ENCODE measurements around the gene TREML2.
"Not testable (repeated sequence)": the region's sequence is repeated elsewhere in the genome, so short reads cannot be mapped to it uniquely, and the experiment has no call there.

The TREML2 gene

DNA sequence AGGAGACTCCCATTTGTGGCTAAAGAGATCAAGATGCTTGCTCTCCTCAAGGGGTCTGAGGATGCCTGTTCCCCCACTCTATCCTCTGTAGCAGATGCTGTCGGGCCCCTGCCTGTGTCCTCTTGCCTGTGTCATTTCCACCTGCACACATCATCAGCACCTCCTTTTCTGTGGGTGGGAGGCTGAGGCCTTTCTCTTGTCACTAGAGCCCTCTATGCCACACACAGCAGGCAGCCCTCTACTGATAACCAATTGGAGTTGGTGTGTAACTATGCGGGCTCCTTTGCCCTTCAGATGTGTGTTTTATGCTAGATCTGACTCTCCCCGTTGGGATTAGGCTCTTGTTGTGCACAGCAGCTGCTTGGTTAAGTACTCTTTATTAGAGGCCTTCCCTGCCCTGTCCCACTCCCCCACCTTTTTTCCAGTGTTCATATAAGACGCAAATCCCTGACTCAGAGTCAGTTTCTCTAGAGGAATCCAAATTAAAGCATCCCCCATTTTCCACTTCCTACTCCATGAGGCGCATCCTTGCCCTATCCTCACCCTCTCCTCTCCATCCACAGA is 7.7 kb downstream of the TREML2 start:
- no peak overlapping the region for H3K9ac ChIP-seq (ENCODE audit: low read depth in 1 of 2, low read length in 2 of 2)
- no peak overlapping the region for H3K27ac ChIP-seq (ENCODE audit: low read depth in 2 of 2, low read length in 2 of 2)
- H3K9me3 ChIP-seq (ENCODE audit: control insufficient read depth in 2 of 2, low read length in 2 of 2), result peaks cover 0 to 3% of the 10 kb centered on the region in 2 donors
- H3K27me3 ChIP-seq (ENCODE audit: control insufficient read depth in 2 of 2, insufficient read depth in 2 of 2, low read length in 2 of 2), result peaks cover 0 to 4% of the 10 kb centered on the region in 2 donors
- H3K4me3 ChIP-seq (ENCODE audit: low read length in 2 of 2), result no peak overlapping the region
- no peaks in the 10 kb centered on the region for H3K36me3 ChIP-seq (ENCODE audit: control insufficient read depth in 2 of 2, insufficient read depth in 2 of 2, low read length in 2 of 2)
- H3K4me1 ChIP-seq (ENCODE audit: control insufficient read depth in 2 of 2, insufficient read depth in 2 of 2, low read length in 2 of 2), result no peaks in the 10 kb centered on the region

DNA sequence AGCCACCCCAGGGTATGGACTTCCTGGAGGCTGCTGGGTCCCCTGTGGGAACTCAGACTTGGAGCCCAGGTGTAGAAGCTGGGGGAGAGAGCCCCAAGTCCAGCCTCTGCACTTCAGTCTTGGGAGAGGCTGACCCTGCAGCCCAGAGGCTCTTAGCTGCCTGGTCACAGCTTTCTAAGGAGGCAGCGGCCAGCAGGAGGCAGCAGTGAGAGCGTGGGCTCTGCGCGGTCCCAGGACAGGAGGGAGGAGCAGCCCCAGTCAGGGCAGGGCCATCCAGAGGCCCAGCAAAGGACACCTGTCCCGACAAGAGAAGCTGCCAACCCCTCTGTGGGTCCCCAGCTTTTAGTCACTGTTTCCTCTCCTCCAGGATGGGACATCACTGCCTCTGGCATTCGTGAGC is 9.4 kb downstream of the TREML2 start:
- Histone ChIP-seq H3K9ac (ENCODE audit: low read depth in 1 of 2, low read length in 2 of 2) (no peak overlapping the region), H3K9me3 (ENCODE audit: control insufficient read depth in 2 of 2, low read length in 2 of 2) (peaks cover 0 to 3% of the 10 kb centered on the region in 2 donors), H3K27ac (ENCODE audit: low read depth in 2 of 2, low read length in 2 of 2) (no peak overlapping the region), H3K36me3 (ENCODE audit: control insufficient read depth in 2 of 2, insufficient read depth in 2 of 2, low read length in 2 of 2) (no peaks in the 10 kb centered on the region), H3K4me1 (ENCODE audit: control insufficient read depth in 2 of 2, insufficient read depth in 2 of 2, low read length in 2 of 2) (no peaks in the 10 kb centered on the region), H3K27me3 (ENCODE audit: control insufficient read depth in 2 of 2, insufficient read depth in 2 of 2, low read length in 2 of 2) (no peaks in the 10 kb centered on the region), H3K4me3 (ENCODE audit: low read length in 2 of 2) (no peak overlapping the region)

DNA sequence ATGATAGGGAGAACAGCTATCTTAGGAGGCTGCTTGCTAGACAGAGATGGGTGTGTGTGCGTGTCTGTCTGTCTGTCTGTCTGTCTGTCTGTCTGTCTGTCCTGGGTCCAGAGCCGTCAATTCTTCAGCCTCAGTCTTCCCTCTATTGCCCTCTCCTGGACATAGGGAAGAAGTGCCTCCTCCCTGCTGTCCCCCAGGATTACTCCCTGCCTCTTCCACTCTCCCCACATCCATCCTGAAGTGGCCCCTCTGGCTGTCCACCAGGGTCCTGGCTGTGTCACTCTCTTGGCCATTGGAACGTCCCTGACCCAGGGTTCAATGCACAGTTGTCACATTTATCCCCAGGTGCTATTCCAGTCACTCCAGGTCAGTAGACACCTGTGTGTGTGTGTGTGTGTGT is 10.2 kb downstream of the TREML2 start:
- Histone ChIP-seq H3K36me3 (ENCODE audit: control insufficient read depth in 2 of 2, insufficient read depth in 2 of 2, low read length in 2 of 2) (no peaks in the 10 kb centered on the region), H3K9me3 (ENCODE audit: control insufficient read depth in 2 of 2, low read length in 2 of 2) (peaks cover 0 to 3% of the 10 kb centered on the region in 2 donors), H3K27ac (ENCODE audit: low read depth in 2 of 2, low read length in 2 of 2) (no peak overlapping the region), H3K4me1 (ENCODE audit: control insufficient read depth in 2 of 2, insufficient read depth in 2 of 2, low read length in 2 of 2) (no peaks in the 10 kb centered on the region), H3K4me3 (ENCODE audit: low read length in 2 of 2) (no peak overlapping the region), H3K27me3 (ENCODE audit: control insufficient read depth in 2 of 2, insufficient read depth in 2 of 2, low read length in 2 of 2) (no peaks in the 10 kb centered on the region), H3K9ac (ENCODE audit: low read depth in 1 of 2, low read length in 2 of 2) (no peak overlapping the region)

DNA sequence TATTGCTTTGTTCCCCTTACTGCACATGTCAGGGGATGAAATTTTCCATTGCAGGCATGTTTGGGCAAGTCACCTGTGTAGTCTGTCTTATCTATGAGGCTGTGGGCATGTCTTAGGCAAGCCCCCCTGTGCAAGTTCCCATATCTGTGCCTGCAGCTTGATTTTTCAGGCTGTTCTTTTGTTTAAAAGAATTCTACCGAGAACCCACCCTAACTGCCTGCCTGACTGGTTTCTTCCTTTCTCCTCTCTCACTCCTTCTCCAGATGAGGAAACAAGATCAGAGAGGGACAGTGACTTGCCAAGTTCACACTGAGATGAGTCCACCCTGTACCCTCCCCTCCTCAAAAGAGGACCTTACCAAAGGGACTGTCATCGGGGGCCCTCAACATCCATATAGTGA is 11.0 kb downstream of the TREML2 start:
- Histone ChIP-seq H3K36me3 (ENCODE audit: control insufficient read depth in 2 of 2, insufficient read depth in 2 of 2, low read length in 2 of 2) (no peaks in the 10 kb centered on the region), H3K4me3 (ENCODE audit: low read length in 2 of 2) (no peak overlapping the region), H3K9ac (ENCODE audit: low read depth in 1 of 2, low read length in 2 of 2) (no peak overlapping the region), H3K27me3 (ENCODE audit: control insufficient read depth in 2 of 2, insufficient read depth in 2 of 2, low read length in 2 of 2) (no peaks in the 10 kb centered on the region), H3K9me3 (ENCODE audit: control insufficient read depth in 2 of 2, low read length in 2 of 2) (peaks cover 0 to 3% of the 10 kb centered on the region in 2 donors), H3K27ac (ENCODE audit: low read depth in 2 of 2, low read length in 2 of 2) (no peak overlapping the region), H3K4me1 (ENCODE audit: control insufficient read depth in 2 of 2, insufficient read depth in 2 of 2, low read length in 2 of 2) (no peaks in the 10 kb centered on the region)

DNA sequence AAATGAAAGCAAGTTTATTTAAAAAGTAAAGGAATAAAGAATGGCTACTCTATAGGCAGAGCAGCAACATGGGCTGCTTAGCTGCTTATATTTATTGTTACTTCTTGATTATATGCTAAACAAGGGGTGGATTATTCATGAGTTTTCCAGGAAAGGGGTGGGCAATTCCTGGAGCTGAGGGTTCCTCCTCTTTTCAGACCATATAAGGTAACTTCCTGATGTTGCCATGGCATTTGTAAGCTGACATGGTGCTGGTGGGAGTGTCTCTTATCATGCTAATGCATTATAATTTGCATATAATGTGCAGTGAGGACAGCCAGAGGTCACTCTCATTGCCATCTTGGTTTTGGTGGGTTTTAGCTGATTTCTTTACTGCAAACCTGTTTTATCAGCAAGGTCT is 11.9 kb downstream of the TREML2 start:
- not testable (repeated sequence) for H3K36me3 ChIP-seq (ENCODE audit: control insufficient read depth in 2 of 2, insufficient read depth in 2 of 2, low read length in 2 of 2); H3K9me3 ChIP-seq (ENCODE audit: control insufficient read depth in 2 of 2, low read length in 2 of 2); H3K27me3 ChIP-seq (ENCODE audit: control insufficient read depth in 2 of 2, insufficient read depth in 2 of 2, low read length in 2 of 2); H3K9ac ChIP-seq (ENCODE audit: low read depth in 1 of 2, low read length in 2 of 2); H3K27ac ChIP-seq (ENCODE audit: low read depth in 2 of 2, low read length in 2 of 2); H3K4me3 ChIP-seq (ENCODE audit: low read length in 2 of 2); H3K4me1 ChIP-seq (ENCODE audit: control insufficient read depth in 2 of 2, insufficient read depth in 2 of 2, low read length in 2 of 2)

DNA sequence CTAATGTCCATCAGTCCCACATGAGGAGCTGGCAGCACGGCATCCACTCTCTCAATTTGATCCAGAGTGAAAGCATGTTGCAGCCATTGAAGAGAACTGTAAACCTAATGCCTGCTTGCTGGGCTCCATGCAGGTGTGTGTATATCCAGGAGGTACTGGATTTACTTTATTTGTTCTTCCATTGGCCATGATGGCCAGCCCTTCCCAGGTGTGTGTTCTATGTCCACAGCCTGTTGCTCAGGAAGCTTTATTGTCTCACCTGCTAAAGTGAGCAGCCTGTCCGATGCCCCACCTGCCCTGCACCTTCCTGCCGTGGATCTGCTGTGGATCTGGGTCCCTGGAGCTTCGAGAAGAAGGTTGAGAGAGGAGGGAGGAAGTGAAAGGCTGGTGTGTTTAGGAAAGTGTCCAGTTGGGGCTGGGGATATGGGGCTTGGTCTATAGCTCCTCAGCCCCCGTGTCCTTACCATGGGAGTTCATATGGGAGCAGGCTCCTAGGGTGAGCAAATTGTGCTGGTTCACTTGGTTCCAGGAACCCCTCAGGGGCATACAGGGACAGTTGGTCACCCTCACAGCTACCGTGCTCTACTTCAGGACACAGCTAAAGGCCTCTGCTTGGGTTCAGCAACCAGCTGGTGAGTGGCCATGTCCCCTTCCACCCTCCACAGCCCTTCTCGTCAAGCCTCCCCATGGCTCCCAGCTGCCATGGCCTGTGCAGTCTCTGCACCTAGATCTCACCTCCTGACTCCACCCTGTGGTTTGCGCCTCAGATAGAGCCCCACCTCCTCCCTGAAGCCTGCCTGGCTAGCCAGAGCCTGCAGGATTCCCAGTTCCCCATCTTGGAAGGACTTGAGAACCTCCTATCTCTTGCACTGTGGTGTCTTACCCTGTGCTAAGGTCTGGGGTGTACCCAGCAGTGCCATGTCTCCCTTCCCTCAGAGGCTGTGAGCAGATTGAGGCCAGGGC is 12.7 kb downstream of the TREML2 start:
- H3K36me3 ChIP-seq (ENCODE audit: control insufficient read depth in 2 of 2, insufficient read depth in 2 of 2, low read length in 2 of 2), result no peaks in the 10 kb centered on the region
- no peaks in the 10 kb centered on the region for H3K4me1 ChIP-seq (ENCODE audit: control insufficient read depth in 2 of 2, insufficient read depth in 2 of 2, low read length in 2 of 2)
- peaks cover 0 to 3% of the 10 kb centered on the region in 2 donors for H3K9me3 ChIP-seq (ENCODE audit: control insufficient read depth in 2 of 2, low read length in 2 of 2)
- no peak overlapping the region for H3K27ac ChIP-seq (ENCODE audit: low read depth in 2 of 2, low read length in 2 of 2)
- H3K4me3 ChIP-seq (ENCODE audit: low read length in 2 of 2), result no peak overlapping the region
- H3K9ac ChIP-seq (ENCODE audit: low read depth in 1 of 2, low read length in 2 of 2), result no peak overlapping the region
- no peaks in the 10 kb centered on the region for H3K27me3 ChIP-seq (ENCODE audit: control insufficient read depth in 2 of 2, insufficient read depth in 2 of 2, low read length in 2 of 2)

DNA sequence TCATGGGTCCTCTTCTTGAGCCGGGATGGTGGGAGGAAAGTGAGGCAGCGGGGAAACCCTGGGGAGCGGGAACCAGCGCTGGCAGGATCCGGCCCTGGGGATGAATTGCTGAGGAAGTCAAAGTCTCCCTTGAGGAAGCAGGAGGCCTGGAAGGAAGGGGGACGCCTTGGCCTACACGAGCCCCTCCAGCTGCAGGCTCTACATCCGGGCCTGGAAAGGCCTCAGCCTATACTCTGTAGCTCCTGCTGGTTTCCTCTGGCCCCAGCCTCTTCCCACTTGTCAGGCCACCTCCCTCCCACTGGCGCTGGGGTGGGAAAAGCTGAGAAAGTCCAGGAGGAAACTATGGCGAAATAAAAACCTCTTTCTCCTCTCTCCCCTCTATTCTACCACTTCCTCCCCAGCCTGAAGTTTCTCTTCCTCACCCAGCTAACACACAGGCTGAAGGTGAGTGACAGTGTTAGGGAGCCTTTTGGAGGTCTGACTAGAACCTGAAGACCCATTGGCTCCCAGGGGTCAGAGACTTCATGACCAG is 14.9 kb downstream of the TREML2 start:
- Histone ChIP-seq H3K36me3 (ENCODE audit: control insufficient read depth in 2 of 2, insufficient read depth in 2 of 2, low read length in 2 of 2) (no peaks in the 10 kb centered on the region), H3K4me1 (ENCODE audit: control insufficient read depth in 2 of 2, insufficient read depth in 2 of 2, low read length in 2 of 2) (no peaks in the 10 kb centered on the region), H3K4me3 (ENCODE audit: low read length in 2 of 2) (no peak overlapping the region), H3K27ac (ENCODE audit: low read depth in 2 of 2, low read length in 2 of 2) (no peak overlapping the region), H3K9me3 (ENCODE audit: control insufficient read depth in 2 of 2, low read length in 2 of 2) (peaks cover 0 to 3% of the 10 kb centered on the region in 2 donors), H3K9ac (ENCODE audit: low read depth in 1 of 2, low read length in 2 of 2) (no peak overlapping the region), H3K27me3 (ENCODE audit: control insufficient read depth in 2 of 2, insufficient read depth in 2 of 2, low read length in 2 of 2) (no peaks in the 10 kb centered on the region)

DNA sequence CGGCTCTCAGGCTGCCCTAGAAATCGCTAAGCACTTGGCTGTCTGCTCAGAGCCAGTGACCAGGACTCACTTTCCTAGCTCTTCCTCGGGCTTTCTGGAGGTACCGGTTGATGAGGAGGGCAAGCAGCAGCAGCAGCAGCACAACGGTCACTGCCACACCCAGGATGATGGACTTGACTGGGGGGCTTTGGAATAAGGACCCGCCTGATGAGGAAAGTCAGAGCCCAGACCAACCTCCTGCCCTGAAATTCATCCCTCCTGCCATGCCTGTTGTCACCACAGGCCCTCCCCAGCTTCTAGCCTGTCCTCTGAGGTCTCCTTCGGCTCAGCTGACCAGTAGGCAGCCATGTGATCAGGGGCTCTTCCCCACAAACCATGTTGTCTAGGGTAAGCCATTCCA is 16.2 kb downstream of the TREML2 start:
- H3K9ac ChIP-seq (ENCODE audit: low read depth in 1 of 2, low read length in 2 of 2), result no peak overlapping the region
- H3K4me1 ChIP-seq (ENCODE audit: control insufficient read depth in 2 of 2, insufficient read depth in 2 of 2, low read length in 2 of 2), result no peaks in the 10 kb centered on the region
- no peaks in the 10 kb centered on the region for H3K36me3 ChIP-seq (ENCODE audit: control insufficient read depth in 2 of 2, insufficient read depth in 2 of 2, low read length in 2 of 2)
- no peaks in the 10 kb centered on the region for H3K9me3 ChIP-seq (ENCODE audit: control insufficient read depth in 2 of 2, low read length in 2 of 2)
- H3K4me3 ChIP-seq (ENCODE audit: low read length in 2 of 2), result no peak overlapping the region
- no peak overlapping the region for H3K27ac ChIP-seq (ENCODE audit: low read depth in 2 of 2, low read length in 2 of 2)
- no peaks in the 10 kb centered on the region for H3K27me3 ChIP-seq (ENCODE audit: control insufficient read depth in 2 of 2, insufficient read depth in 2 of 2, low read length in 2 of 2)

DNA sequence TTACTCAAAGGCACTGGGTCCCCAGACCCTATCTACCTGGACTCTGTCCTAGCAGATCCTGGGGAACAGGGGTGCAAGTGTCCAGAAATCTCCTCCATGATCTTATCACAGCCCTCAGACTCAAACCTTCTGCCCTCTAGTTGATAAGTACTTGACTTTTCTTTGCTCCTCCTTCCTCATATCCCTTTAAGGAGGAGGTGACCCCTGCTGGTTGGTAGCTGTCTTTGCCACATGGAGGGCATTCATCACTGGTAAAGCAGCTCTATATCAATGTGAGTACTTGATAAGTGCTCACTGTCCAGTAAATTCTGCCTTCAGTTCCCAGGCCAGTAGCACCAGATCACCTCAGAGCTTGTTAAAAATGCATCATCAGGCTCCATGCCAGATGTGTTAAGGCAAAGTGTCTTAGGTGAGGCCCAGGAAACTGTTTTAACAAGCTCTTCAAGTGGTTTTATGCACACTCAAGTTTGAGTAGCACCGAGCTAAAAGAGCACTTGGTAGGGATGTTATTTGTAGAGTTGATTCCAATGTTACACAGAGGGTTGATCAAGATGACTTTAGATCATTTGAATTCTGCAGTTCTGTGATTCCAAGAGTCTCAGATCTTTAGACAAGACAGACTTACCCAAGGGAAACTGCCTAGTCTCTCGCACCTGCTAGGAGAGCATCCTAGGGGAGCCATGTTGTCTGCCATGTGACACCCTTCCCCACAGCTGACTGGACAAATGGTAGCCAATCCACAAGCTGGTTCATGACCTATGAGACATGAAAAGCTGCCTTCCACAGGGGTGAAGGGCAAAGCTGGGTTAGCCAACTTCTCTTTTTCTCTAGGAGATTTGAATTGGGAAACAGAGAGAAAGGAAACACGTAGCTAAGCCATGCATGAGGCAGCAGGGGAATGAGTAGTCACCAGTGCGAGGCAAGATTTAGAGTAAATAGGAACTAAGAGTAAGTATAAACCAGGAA is 18.6 kb downstream of the TREML2 start:
- no peak overlapping the region for H3K4me3 ChIP-seq (ENCODE audit: low read length in 2 of 2)
- no peak overlapping the region for H3K27ac ChIP-seq (ENCODE audit: low read depth in 2 of 2, low read length in 2 of 2)
- no peaks in the 10 kb centered on the region for H3K4me1 ChIP-seq (ENCODE audit: control insufficient read depth in 2 of 2, insufficient read depth in 2 of 2, low read length in 2 of 2)
- no peaks in the 10 kb centered on the region for H3K9me3 ChIP-seq (ENCODE audit: control insufficient read depth in 2 of 2, low read length in 2 of 2)
- H3K27me3 ChIP-seq (ENCODE audit: control insufficient read depth in 2 of 2, insufficient read depth in 2 of 2, low read length in 2 of 2), result peaks cover 0 to 1% of the 10 kb centered on the region in 2 donors
- H3K36me3 ChIP-seq (ENCODE audit: control insufficient read depth in 2 of 2, insufficient read depth in 2 of 2, low read length in 2 of 2), result no peaks in the 10 kb centered on the region
- no peak overlapping the region for H3K9ac ChIP-seq (ENCODE audit: low read depth in 1 of 2, low read length in 2 of 2)

Data from mucosa of rectum (tissue), 2 donors.